AG04449 (cell line): ENCODE results near the gene NHERF1.

Experiments
- CTCF ChIA-PET: fragments of 350-600 bp; formaldehyde crosslinking; extraction: SDS; loops from one replicate; lab custom pipeline; 2021; ENCODE audit warnings: antibody characterized with exemption; lab: Yijun Ruan, JAX
- POLR2A ChIA-PET: fragments of 400-600, 350-600 bp; formaldehyde crosslinking; extraction: SDS; loops from one replicate; lab custom pipeline; 2020; ENCODE audit warnings: antibody characterized with exemption, inconsistent platforms; lab: Yijun Ruan, JAX
- DNase-seq: peaks from one replicate; pipeline ENCODE4 v3.0.0-alpha.2; 2010; ENCODE audit warnings: low read depth, low spot score
- H3K4me3 ChIP-seq: 2 replicates; pipeline ENCODE4 v1.5.1; 2011; ENCODE audit warnings: low read depth, mild to moderate bottlenecking, control low read depth, low read length
- CTCF ChIP-seq: IDR thresholded peaks from one replicate; pipeline ENCODE4 v1.5.1; 2011; ENCODE audit warnings: mild to moderate bottlenecking, moderate library complexity, low read length, control low read depth, inconsistent platforms; ENCODE audit not compliant: insufficient read depth; ENCODE audit errors: missing control alignments

NHERF1 gene

GRCh38 chr17:74736513-74737298 lies 11.7 kb upstream of the NHERF1 start, which contains the start of gene RAB37:
RAB37 (plus strand) TSS chr17:74737256; CDS start chr17:74737273, 17 bp downstream.
- TF ChIP-seq CTCF, result peak; percentile 18
- ChIA-PET POLR2A (no interaction called here), CTCF (interaction anchor here (1.3 to 4.4 kb wide), 7 partner anchors 9 to 128 kb away, joined by 4 to 44 read pairs (median 6); partner anchors contain the start of gene NHERF1)
- no peak within 1 kb of the TSS; the same call in 1 of the 2 replicates for H3K4me3 ChIP-seq
- no peak for DNase-seq

GRCh38 chr17:74737299-74738050 lies 11.0 kb upstream of the NHERF1 start:
- H3K4me3 ChIP-seq, result no peak overlapping the region
- ChIA-PET POLR2A (no interaction called here), CTCF (interaction anchor here (1.3 to 4.4 kb wide), 6 partner anchors 9 to 127 kb away, joined by 4 to 44 read pairs (median 7); partner anchors contain the start of gene NHERF1)
- peak; percentile 34 for TF ChIP-seq CTCF
- no peak for DNase-seq

GRCh38 chr17:74738051-74738996 lies 10.1 kb upstream of the NHERF1 start:
- TF ChIP-seq CTCF, result no peak
- H3K4me3 ChIP-seq, result no peak overlapping the region; the same call in 1 of the 2 replicates
- ChIA-PET POLR2A (interaction anchor here (0.7 kb wide), 1 partner anchor 1122 kb away, joined by 3 read pairs; no protein-coding TSS in a partner anchor), CTCF (interaction anchor here (1.0 to 4.4 kb wide), 7 partner anchors 8 to 126 kb away, joined by 3 to 44 read pairs (median 7); partner anchors contain the start of gene NHERF1)
- no peak for DNase-seq

- ChIA-PET POLR2A (no interaction called here), CTCF (interaction anchor here (1.0 to 4.4 kb wide), 4 partner anchors 7 to 125 kb away, joined by 3 to 44 read pairs (median 4); partner anchors contain the start of gene NHERF1)
- TF ChIP-seq CTCF, result no peak
These were observed 9.1 kb upstream of the NHERF1 start for GRCh38 chr17:74739227-74739831.

GRCh38 chr17:74740173-74740572 lies 8.3 kb upstream of the NHERF1 start:
- POLR2A ChIA-PET, result no interaction called here
- CTCF ChIA-PET, result interaction anchor here (1.0 kb wide), 1 partner anchor 124 kb away, joined by 3 read pairs; no protein-coding TSS in a partner anchor
- no peak overlapping the region for H3K4me3 ChIP-seq
- TF ChIP-seq CTCF, result no peak
- DNase-seq, result no peak

More at GRCh38 chr17:74739227-74739831, 9.1 kb upstream of the NHERF1 start:
- no peak overlapping the region for H3K4me3 ChIP-seq
- DNase-seq, result no peak
